ENCODE measurements around the gene FOXJ3.

- TF ChIP-seq CTCF (conservative IDR thresholded peaks at IDR 0.05; ENCODE audit: low read depth, low read length) = no peak
- TF ChIP-seq RCOR1 (IDR thresholded peaks at IDR 0.05; ENCODE audit: insufficient replicate concordance, low read length) = no peak
- TF ChIP-seq USF2 (IDR thresholded peaks at IDR 0.05; ENCODE audit: low read depth, low read length) = no peak
- TF ChIP-seq RAD21 (IDR thresholded peaks at IDR 0.05; ENCODE audit: low read length) = no peak
- TF ChIP-seq CHD1 (IDR thresholded peaks at IDR 0.05; ENCODE audit: low read depth, low read length) = no peak
- TF ChIP-seq POLR2A (IDR thresholded peaks at IDR 0.05; ENCODE audit: low read depth, low read length) = no peak
- TF ChIP-seq BHLHE40 (IDR thresholded peaks at IDR 0.05; ENCODE audit: low read depth, low read length) = no peak
- no peak for TF ChIP-seq MXI1 (IDR thresholded peaks at IDR 0.05; ENCODE audit: borderline replicate concordance, low read depth, low read length)
- TF ChIP-seq SMC3 (IDR thresholded peaks at IDR 0.05; ENCODE audit: low read depth, low read length) = no peak
- no peak for TF ChIP-seq ELK1 (IDR thresholded peaks at IDR 0.05; ENCODE audit: borderline replicate concordance, low read depth, low read length)
- TF ChIP-seq MAZ (IDR thresholded peaks at IDR 0.05; ENCODE audit: borderline replicate concordance, low read depth, low read length) = no peak
- no peak for TF ChIP-seq FOS (IDR thresholded peaks at IDR 0.05; ENCODE audit: low read depth, low read length)
- no peak for TF ChIP-seq RFX5 (IDR thresholded peaks at IDR 0.05; ENCODE audit: low read depth, low read length)
- no peak for TF ChIP-seq MAFK (IDR thresholded peaks at IDR 0.05; ENCODE audit: low read depth, low read length)
These were observed 155.8 kb downstream of the FOXJ3 start for GRCh38 chr1:42179275-42179674.

All from IMR-90 (cell line).